ENCODE data around the gene PDXK.
A peak's percentile ranks its signal among the peaks of the same experiment; 100 is the strongest.
"Not testable (repeated sequence)": the region's sequence is repeated elsewhere in the genome, so short reads cannot be mapped to it uniquely, and the experiment has no call there.

PDXK gene

DNA sequence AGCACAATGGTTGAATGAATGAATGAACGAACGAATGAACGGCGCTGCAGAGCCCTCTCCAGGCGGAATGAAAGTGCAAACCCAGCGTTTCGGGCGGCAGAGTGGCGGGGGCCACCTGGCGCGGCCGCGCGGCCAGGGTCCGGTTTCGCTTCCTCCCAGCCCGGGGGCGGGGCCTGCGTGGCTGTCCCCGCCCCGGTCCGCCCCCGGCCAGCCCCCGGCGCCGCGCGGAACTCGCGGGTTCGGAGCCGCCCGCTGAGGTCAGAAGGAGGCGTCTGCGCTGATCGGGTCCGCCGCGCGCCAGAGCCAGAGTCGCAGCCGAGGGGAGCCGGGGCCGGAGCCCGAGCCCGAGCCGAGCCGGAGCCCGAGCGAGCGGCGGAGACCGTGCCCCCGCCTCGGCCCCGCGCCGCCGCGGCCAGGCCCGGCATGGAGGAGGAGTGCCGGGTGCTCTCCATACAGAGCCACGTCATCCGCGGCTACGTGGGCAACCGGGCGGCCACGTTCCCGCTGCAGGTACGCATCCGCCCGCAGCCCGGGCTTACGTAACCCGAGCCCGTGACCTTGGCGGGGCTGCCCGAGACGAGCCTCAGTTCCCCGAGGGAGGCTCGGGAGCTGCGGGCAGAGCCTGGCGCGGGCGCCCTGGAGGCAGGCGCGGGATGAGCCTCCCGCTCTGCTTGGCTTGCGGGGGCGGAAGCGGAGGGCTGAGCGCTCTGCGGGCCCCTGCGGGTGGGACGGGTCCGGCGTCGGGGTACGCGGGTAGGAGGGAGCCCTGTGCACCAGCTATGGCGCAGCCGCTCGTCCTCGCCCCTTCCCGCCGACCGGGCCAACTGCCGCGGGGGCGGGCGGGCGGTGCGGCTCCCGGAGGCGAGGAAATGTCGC lies at the start of gene PDXK:
Gene PDXK (plus strand): TSS at position 258 of the 876 bp plus-strand sequence. CDS start 166 bp downstream, at position 424.
- DNase-seq (ENCODE audit: low spot score) = peak; percentile 92

- DNase-seq (ENCODE audit: low spot score) = no peak
Observed at GRCh38 chr21:43669828-43670605, 48.9 kb upstream of the PDXK start.

DNA sequence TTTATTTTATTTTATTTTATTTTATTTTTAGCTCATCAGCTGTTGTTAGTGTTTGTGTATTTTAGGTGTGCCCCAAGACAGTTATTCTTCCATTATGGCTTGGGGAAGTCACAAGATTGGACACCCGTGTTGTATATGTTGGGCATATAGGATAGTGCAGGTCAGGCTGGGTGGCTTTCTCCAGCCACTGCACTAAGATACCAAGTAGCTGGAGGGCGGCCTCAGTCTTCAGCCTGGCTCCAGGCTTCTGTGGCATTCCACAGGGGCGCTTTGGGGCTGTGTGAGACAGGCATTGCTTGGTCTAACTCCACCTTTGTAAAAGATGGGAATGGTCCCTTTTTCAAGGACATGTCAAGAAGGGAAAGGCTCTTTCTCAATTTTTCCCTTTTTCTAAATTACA lies 43.1 kb upstream of the PDXK start:
- DNase-seq (ENCODE audit: low spot score) = no peak

- DNase-seq (ENCODE audit: low spot score) = no peak
Observed at GRCh38 chr21:43676391-43676790, 42.5 kb upstream of the PDXK start.

GRCh38 chr21:43679951-43680350 lies 39.0 kb upstream of the PDXK start:
- no peak for DNase-seq (ENCODE audit: low spot score)

DNA sequence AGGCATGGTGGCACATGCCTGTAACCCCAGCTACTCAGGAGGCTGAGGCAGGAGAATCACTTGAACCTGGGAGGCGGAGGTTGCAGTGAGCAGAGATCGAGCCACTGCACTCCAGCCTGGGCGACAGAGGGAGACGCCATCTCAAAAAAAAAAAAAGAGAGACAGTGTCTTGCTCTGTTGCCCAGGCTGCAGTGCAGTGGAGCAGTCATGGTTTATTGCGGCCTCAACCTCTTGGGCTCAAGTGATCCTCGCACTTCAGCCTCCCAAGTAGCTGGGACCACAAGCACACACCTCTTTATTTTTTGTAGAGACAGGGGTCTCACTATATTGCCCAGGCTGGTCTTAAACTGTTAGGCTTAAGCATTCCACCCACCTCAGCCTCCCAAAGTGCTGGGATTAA lies 38.5 kb upstream of the PDXK start:
- not testable (repeated sequence) for DNase-seq (ENCODE audit: low spot score)

DNA sequence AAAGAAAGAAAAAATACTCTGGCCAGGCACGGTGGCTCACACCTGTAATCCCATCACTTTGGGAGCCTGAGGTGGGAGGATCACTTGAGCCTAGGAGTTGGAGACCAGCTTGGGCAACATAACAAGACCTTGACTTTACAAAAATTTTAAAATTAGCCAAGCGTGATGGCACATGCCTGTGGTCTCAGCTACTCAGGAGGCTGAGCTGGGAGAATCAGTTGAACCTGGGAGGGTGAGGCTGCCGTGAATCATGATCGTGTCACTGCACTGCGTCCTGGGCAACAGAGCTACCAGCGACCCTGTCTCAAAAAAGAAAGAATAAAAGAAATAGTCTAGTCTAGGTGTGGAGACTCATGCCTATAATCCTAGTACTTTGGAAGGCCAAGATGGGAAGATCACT lies 37.3 kb upstream of the PDXK start:
- DNase-seq (ENCODE audit: low spot score) = no peak

GRCh38 chr21:43684424-43684823 lies 34.5 kb upstream of the PDXK start:
- DNase-seq (ENCODE audit: low spot score) = no peak

DNA sequence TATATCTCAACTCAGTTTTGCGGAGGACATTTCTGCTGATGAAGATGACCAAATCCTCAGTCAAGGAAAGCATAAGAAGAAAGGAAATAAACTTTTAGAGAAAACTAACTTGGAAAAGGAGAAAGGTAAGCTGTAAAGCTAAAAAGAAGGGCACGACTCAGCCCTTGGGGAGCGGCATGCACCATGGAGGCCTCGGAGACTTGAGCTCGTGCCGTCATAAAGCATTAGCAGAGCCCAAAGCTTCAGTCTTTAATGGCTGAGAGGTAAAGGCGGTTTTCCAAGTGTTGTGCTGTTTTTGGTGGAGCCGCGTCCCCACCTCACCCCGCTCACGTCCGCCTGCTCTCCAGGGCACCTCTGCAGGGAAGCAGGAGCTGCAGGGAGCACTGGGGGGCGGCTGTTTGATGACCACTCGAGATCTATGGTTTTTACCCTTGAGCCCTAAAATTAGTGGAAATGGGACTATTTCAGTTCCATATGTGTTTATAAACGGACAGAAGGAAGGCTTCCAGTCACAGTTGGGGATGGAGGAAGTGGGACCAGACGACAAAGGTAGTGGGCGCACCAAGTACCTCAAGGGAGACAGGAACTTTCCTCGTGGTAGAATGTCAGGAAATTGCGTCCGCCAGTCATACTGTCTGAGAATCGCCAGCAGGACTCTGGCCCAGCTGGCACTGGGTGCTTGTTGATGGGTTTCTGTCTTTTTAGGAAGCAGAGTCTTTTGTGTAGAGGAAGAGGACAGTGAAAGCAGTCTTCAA lies 31.9 kb upstream of the PDXK start:
- DNase-seq (ENCODE audit: low spot score) = no peak

GRCh38 chr21:43687566-43688399 lies 31.1 kb upstream of the PDXK start:
- no peak for DNase-seq (ENCODE audit: low spot score)

DNA sequence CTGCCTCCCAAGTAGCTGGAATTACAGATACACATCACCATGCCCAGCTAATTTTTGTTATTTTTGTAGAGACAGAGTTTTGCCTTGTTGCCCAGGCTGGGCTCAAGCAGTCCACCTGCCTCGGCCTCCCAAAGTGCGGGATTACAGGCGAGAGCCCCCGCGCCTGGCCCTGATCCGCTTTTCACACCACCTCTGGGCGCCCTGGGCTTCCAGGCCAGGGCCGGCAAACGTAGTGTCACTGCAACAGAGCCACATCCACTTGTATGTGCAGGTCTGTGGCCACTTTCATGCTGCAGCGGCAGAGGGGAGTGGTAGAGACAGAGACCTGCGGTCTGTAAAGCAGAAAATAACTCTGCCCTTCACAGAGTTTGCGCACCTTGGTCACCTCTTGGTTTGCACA lies 30.0 kb upstream of the PDXK start:
- no peak for DNase-seq (ENCODE audit: low spot score)

GRCh38 chr21:43689556-43690337 lies 29.2 kb upstream of the PDXK start:
- DNase-seq (ENCODE audit: low spot score) = no peak

GRCh38 chr21:43690346-43690745 lies 28.6 kb upstream of the PDXK start:
- no peak for DNase-seq (ENCODE audit: low spot score)

- DNase-seq (ENCODE audit: low spot score) = no peak
Observed at GRCh38 chr21:43691086-43691795, 27.7 kb upstream of the PDXK start.

GRCh38 chr21:43691801-43692200 lies 27.1 kb upstream of the PDXK start:
- DNase-seq (ENCODE audit: low spot score) = no peak

DNA sequence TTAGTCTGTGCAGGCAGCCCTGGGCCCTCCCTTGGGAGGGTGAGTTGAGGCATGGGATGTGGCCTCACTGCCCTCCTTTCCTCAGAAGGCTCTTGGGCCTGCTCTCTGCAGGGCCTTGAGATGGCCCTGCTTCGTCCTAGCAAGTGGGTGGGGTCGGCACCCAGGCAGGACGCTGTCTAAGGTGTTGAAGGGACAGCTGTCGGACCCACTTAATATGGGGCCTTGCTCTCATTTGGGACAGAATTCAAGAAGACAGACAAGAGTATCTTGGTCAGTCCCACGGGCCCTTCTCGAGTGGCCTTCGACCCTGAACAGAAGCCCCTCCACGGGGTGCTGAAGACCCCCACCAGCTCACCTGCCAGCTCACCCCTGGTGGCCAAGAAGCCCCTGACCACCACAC lies 26.0 kb upstream of the PDXK start:
- no peak for DNase-seq (ENCODE audit: low spot score)

DNA sequence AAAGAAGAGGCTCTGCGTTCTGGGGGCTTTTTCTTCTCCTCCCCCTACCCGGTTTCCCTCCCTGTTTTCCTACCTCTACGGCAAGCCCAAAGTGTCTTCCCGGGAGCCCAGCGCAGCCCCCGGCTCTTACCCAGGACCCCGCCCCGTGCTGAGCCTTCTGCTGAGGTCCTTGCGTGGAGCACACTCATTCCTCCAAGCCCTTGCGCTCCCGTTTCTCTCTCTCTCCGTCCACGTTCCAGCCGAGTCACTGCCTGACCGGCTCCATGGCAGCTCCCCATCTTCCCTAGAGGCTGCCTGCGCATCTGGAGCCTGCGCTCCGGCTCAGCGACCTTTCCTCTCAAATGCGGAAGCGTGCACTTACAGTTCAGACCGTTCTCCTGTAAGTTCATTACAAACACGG lies 24.9 kb upstream of the PDXK start:
- no peak for DNase-seq (ENCODE audit: low spot score)

DNA sequence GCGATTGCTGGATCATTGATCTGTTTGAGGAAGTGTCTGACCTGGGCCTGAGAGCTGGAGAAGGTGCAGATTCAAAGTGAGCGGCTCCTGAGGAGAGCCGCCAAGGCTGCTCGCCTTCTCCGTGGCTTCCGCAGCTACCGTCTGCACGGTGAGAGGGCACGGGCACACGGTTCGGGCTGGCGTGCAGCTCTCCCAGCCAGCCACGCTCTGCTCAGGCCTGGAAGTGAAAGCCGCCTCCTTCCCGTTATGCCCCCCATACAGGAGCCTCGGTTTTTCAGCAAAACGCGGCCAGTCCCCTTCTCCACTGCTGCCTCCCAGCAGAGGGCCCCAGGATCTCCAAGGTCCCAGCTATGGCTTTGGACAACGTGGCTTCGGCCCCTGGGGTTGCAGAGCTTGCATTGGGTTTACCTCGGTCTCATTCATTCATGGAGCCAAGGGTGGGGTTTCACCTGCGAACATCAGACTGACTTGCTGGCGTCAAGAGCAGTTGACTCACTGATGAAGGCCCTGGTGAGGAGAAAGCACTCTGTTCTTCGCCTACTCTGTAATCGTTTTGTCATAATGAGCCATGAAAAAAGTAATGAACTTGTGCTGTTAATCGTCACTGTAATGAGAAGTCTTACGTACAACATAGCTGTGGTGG lies 24.4 kb upstream of the PDXK start:
- no peak for DNase-seq (ENCODE audit: low spot score)

- no peak for DNase-seq (ENCODE audit: low spot score)
Observed at GRCh38 chr21:43696214-43696613, 22.7 kb upstream of the PDXK start.
